NCI-H2029 treated with DMSO at 0.1 percent for 48 hours (cell line): Measurements from ENCODE around the gene TJAP1.
"Not testable (repeated sequence)": the region's sequence is repeated elsewhere in the genome, so short reads cannot be mapped to it uniquely, and the experiment has no call there.

Experiments
- DNase-seq: peaks from one replicate; lab custom pipeline; 2025; lab: John Stamatoyannopoulos, UW

The TJAP1 gene

DNA sequence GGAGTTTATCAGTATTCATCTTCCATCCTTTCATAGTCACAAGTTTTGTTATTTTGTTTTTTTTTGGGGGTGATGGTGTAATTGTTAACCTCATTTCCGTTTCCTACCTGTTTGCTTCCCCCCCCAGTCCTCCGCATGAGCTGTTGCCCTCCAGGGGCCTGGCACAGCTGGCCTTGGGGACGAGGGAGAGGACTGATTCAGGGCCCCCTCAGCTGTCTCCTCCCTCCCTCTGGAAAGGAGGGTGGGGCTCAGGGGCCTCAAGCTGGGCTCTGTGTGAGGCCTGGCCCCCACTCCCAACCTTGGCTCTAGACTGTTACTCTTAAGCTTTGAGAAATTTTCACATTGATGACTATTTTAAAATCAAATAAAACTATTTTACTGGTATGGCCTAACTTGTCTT lies 28.8 kb downstream of the TJAP1 start:
- DNase-seq: no peak

GRCh38 chr6:43506667-43507471 lies 29.5 kb downstream of the TJAP1 start:
- DNase-seq: peak; percentile 55

DNA sequence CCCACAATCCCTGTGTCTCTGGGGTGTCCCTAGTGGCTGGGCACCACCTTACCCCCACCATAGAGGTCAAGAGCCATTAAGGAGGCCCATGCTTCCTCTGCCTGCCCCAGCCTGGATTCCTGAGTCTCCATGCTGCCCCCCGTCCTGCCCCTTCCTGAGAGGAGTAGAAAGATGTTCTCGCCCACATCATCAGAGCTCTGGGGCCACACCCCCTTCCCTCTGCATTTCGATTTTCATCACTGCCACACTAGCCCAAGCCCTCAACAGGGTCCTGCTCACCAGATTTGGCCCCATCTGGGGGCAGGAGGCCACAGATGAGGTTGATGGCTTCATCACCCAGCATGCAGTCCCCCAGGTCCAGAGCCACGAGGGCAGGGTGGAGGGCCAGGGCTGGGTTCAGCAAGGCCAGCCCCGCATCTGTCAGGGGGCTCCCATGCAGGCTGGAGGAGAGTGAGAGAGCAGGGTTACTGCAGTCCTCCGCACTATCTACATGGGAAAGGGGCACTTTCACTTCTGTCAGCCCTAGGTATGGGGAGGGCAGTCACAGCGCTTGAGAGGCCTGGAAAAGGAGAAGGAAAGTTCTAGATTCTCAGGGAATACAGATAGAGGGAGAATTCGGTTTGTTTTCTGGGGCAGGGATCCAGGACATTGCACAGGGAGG lies 31.2 kb downstream of the TJAP1 start:
- no peak for DNase-seq

DNA sequence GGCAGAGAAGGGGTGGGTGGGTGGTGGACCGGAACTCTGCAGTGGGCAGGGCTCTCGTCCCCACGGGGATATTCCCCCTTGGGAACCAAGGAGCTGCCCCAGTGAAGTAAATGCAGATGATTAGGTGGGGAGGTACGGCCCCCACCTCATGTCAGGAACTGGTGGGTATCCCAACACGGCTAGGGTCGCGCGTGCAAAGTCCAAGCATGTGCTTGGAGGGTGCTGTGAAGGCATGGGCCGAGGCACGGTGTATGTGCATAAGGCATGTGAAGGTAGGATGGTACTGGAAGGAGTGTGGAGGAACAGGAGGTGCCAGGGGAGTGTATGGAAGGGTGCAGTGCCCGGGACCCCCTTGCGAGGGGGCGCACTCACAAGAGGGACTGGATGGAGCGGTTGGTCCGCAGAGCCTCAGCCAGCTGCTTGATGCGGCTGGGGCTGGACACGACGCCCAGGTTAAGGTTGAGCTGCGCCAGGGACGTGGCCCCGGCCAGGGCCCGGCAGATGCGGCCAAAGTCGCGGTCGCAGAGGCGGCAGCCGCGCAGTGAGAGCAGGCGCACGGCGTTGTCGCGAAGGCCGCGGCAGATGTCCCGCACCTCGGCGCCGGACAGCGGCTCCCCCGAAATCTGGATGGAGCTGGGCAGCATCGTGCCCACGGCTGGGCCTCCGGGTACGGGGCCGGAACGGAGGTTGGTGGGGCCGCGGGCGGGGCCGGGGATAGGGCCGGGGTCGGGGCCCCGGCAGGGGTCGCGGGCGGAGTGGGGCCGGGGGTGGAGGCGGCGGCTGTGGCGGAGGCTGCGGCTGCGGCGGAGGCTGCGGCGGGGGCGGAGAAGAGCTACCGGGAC lies 32.0 kb downstream of the TJAP1 start:
- DNase-seq: no peak

DNA sequence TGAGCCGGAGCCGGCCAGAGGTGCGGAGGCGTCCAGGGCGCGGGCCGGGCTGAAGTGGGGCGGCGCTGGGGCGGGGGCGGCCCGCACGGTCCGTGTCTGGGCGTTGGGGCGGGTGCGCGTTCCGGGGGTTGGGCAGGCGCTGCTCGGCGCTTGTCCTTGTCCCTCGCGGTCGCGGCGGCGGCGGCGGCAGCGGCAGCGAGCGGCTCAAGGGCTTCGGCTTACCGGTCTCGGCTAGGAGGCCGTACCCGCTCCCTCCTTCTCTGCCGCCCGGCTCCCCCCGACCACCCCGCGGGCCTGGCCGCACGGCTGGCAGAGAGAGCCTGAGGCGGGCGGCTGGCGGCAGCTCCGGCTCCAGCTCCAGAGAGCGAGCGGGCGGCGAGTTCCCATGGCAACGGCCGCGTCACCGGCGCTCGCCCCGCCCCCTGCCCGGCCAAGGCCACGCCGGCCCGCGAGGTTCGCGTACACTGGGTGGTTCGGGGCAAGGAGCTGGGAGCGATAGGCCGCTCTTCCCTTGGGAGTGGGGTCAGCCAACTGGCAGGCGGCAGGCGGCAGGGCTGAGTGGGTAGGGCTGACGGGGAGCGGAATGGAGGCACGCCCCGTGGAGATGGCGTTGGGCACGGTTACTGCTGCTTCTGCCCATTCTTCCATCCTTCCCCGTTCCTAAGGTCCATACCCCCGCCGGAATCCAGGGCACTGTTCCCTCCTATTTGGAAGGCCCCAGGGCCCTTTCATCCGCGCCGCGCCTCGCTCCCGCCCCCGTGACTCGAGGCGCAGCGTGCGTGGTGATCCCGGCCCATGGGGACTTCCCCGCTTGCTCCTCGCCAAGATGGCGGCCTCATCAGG lies 32.8 kb downstream of the TJAP1 start, which contains the start of gene LRRC73:
Gene LRRC73 (minus strand): TSS at position 363 of the 843 bp plus-strand sequence. CDS start 561 bp downstream, outside the sequence.
- DNase-seq: no peak

GRCh38 chr6:43510827-43511163 lies 33.4 kb downstream of the TJAP1 start:
- no peak for DNase-seq

- DNase-seq: no peak
Observed at GRCh38 chr6:43511824-43512415, 34.5 kb downstream of the TJAP1 start.

DNA sequence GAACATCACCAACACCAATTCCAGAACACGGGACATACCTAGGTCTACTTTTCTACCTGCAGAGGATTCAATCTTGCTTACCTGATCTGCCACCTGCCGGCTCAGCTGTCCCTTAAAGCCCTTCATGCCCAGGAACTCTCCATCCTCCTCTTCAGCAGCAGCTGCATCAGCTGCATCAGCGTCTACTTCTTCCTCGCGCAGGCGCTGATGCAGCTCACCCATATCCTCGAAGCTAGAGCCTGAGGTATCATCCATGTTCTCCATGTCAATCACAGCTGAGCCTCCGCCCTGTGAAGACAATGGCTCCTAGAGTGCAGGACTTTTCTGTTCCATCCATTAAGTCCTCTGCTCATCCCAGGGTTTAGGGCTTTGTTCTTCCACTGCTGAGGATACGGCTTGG lies 38.4 kb downstream of the TJAP1 start:
- DNase-seq: no peak

- DNase-seq: no peak
Observed at GRCh38 chr6:43516367-43516696, 39.0 kb downstream of the TJAP1 start.

- DNase-seq: peak; percentile 96
Observed at GRCh38 chr6:43516697-43517504, 39.5 kb downstream of the TJAP1 start, which contains the start of the genes POLR1C and YIPF3. POLR1C (plus strand) TSS chr6:43517089; CDS start chr6:43517110, 21 bp downstream. YIPF3 (minus strand) TSS chr6:43516926; CDS start chr6:43516807, 119 bp downstream.

DNA sequence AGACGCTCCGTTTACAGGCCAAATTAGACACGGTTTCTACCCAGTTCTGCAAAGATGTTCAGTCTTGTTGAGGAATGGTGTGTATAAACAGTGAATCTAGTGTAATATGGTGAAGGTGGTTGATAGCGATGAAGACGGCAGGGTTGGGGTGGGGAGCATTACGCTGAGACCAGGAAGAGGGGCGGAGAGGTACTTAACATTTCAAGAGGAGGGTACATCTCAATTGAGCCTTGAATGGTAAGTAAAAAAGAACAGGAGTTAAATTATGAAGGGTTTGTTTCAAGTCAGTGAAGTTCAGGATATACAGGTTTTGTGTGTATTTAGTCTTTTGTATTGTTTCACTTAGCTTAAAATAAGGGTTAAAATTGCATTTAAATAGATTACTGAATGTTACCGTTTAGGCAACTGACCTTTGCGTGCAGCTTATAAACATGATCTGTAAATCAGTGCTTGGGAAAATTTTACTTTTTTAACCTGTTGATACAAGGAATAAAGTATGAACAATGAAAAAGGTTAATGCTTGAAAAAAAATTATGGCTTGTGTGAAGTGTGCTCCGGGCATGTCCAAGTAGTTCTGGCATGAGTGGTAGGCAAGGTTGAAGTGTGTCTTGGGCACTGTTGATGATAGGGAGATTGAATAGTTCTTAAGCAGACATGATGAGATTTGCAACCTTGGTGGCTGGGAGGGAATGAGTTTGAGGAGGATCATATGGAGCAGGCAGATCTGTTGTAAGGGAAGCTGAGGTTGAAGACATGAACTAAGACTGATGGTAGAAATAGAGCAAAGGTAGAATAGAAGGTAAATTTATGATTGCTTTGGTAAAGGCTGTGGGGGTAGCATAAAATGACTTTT lies 40.4 kb downstream of the TJAP1 start:
- peak; percentile 41 for DNase-seq

DNA sequence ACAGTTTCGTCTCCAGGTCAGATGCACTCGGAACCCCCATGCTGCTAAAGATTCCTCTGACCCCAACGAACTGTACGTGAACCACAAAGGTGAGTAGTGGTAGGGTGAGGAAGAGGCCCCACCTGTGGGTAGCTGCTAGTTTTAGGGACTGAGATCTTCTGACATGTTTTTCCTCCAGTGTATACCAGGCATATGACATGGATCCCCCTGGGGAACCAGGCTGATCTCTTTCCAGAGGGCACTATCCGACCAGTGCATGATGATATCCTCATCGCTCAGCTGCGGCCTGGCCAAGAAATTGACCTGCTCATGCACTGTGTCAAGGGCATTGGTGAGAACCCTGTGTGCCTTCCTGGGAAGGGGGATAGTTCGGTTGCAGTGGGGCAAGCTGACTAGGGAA lies 42.7 kb downstream of the TJAP1 start:
- DNase-seq: no peak

GRCh38 chr6:43521836-43522235 lies 44.5 kb downstream of the TJAP1 start:
- peak; percentile 49 for DNase-seq

- no peak for DNase-seq
Observed at GRCh38 chr6:43522547-43523261, 45.3 kb downstream of the TJAP1 start.

DNA sequence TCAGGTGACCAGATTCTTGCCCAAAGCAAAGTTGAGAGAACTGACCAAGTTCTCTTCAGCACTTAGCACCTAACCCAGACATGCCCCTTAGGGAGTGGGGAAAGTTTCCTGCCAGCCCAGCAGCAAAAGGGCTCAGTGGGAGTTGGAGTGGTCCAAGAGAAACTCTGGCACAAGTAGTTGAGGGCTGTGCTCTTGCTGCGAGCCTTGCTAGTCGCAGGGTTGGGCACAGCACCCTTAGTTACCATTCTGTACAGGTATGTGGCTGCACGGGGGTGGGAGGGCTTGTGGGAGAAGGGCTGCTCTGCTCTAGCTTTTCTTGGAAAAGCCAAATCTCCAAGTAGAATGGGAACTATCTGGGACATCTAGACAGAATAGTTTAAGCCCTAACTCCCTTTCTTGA lies 45.9 kb downstream of the TJAP1 start:
- no peak for DNase-seq

DNA sequence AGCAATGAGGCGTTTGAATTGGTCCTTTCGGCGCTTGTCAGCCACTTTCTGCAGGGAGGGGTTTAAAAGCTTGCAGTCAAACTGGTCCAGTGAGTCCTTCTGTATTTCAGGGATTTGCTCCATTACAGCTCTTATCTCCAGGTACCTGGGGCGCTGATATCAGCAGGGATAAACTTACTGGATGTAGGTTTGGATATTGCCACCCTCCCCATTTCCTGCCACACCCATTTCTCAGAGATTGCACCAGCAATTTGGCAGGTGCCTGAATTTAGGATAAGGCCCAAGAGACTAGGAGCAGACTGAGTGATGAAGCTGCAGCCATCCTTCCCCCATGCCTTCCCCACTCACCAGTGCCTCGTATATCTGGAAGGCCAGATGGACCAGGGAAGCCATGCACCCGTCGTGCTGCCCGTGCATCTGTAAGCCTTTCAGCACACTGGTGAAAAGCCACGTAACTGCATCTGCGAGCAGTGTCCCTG lies 47.2 kb downstream of the TJAP1 start:
- no peak for DNase-seq

DNA sequence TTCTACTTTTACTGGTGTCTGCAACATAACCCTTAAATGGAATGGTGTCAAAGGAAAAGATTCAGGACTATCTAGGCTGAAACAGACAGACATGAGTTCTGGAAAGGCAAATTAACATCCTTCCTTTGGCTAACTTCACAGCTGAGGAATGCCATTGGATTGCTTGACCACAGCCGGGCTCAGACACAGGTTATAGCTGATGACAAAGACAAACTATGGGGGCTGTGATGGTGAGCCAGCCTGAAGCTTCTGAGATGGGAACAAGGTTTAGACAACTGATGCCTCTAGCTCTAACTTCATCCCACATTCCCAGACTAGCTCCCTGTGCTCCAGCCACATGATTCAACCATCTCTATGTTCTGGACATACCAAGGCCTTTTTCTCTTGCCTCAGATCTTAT lies 54.8 kb downstream of the TJAP1 start:
- no peak for DNase-seq

DNA sequence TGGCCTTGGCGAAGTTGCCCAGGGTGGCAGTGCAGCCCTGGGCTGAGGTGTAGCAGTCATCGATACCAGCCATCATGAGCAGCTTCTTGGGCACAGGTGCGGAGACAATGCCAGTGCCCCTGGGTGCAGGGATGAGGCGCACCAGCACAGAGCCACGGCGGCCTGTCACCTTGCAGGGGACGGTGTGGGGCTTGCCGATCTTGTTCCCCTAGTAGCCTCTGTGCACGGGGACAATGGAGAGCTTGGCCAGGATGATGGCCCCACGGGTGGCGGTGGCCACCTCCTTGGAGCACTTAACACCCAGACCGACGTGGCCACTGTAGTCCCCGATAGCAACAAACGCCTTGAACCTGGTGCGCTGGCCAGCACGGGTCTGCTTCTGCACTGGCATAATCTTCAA lies 61.6 kb downstream of the TJAP1 start:
- DNase-seq: not testable (repeated sequence)

GRCh38 chr6:43539409-43539808 lies 62.0 kb downstream of the TJAP1 start:
- DNase-seq: not testable (repeated sequence)
